ENCODE data around the gene CTPS1.

The CTPS1 gene

DNA sequence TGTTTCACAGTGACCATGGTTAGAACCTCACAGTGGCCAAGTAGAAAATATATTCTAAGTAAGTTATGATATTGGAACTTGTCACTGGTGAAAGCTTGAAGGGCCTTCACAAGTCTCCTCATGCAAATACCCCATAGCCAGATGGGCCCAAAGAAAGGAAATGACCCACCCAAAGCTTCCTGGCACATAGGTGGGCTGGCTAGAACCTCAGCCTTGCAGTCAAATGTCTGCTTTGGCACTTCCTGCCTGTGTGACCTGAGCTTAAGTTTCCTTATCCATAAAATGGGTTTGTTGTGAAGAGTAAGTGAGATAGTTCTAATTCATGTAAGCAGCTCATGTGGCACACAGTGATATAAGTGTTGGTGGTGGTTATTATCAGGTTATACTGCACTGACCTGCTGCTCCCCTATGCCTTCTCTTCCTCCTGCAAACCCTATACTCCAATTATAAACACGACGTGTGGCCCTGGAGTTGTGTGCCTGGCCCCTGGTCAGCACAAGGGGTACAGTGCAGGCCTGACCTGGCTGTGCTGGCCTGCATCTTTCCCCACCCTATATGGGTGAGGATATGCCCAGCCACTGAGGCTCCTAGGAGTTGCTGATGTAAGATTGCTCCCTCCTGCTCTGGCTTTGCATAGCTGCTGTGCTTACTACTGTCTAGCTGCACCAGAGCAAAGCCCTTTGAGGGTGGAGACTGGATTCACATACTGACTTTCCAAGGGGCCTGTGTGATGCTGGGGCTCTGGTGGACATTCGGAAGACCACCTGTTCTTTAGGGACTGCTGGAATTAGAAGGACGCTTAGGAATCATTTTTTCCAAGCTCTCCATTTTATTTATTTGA, 46.7 kb downstream of the CTPS1 start:
- no peak for DNase-seq

DNA sequence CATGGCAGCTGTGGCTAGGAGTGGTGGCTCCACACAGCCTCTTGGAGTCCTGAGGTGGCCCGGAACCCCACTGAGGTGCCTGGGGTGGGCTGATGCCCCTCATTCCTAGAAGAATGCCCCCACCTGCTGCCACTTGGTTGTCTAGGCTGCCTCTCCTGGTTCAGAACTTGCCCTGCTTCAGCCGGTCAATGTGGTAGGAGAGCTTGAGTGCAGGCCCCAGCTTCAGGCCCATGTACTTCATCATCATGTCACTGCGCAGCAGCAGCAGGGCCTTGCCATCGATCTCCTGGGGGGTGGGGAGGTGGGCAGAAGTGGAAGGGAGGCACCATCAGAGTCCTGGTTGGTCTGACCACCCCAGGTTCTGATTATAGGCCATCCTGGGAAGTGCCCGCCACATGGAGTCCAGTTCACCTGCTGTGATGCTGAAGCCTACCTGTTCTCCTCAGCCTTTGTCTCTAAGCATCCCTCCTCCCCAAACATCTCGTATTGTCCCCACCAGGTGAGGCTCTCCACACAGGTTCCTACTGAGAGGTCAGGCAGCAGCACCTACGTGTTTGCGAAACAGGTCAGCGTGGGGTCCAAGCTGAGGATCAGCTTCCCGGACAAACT, 48.6 kb downstream of the CTPS1 start:
- DNase-seq, result no peak

DNA sequence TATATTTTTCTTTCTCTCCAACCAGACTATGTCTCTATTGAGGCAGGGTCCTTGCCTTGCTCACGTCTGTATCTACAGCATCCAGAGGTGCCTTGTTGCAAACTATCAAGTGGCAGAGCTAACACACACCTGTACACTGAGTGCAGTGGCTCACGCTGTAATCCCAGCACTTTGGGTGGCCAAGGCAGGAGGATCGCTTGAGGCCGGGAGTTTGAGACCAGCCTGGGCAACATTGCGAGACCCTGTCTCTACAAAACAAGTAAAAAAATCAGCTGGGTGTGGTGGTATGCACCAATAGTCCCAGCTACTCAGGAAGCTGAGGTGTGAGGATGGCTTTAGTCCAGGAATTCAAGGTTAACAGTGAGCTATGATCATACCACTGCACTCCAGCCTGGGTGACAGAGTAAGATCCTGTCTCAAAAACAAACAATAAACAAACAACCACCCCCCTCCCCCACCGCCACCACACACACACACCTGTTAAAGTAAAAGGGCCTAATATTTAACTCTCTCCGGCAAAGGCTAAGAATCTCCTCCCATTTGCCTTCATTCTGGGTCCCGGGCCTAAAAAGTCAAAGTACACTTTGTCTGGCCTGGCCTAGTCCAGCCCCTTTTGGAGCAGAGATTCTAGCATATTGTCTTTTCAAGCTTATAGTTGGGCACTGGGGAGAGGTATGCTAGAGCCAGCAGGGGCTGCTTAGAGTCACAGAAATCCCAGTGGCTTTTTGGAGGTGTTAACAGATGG, 51.5 kb downstream of the CTPS1 start:
- DNase-seq, result no peak

DNA sequence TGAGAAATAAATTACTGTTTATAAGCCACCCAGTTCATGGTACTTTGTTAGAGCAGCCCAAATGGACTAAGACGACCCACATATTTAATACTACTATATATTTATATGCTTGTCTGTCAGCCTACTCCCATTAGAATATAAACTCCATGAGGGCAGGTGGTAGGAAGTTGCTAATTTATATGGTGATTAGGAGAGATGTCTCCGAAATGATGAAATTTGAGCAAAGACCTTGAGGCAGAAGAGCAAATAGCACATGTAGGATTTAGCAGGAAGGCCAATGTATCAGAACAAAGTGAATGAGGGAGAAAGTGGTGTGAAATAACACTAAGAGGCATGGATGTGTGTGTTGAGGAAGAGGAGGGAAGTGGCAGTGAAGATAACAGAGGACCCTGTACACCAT, 52.7 kb downstream of the CTPS1 start:
- no peak for DNase-seq

DNA sequence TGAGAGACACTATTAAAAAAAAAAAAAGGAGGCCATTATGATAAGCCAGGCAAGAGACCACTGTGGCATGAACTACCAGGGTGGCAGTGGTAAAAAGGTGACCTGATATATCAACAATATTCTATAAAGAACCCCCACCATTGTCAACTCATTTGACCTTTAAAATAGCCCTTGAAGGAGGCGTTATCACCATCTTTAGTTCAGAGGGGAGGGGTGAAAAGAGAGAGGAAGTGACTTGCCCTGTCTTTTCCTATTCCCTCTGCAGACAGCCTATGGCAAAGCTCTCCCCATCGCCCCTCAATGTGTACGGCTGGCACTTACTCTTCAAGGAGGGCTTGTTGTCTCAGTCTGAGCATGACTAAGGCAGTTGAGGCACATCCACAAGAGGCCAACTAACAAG, 53.8 kb downstream of the CTPS1 start:
- no peak for DNase-seq

DNA sequence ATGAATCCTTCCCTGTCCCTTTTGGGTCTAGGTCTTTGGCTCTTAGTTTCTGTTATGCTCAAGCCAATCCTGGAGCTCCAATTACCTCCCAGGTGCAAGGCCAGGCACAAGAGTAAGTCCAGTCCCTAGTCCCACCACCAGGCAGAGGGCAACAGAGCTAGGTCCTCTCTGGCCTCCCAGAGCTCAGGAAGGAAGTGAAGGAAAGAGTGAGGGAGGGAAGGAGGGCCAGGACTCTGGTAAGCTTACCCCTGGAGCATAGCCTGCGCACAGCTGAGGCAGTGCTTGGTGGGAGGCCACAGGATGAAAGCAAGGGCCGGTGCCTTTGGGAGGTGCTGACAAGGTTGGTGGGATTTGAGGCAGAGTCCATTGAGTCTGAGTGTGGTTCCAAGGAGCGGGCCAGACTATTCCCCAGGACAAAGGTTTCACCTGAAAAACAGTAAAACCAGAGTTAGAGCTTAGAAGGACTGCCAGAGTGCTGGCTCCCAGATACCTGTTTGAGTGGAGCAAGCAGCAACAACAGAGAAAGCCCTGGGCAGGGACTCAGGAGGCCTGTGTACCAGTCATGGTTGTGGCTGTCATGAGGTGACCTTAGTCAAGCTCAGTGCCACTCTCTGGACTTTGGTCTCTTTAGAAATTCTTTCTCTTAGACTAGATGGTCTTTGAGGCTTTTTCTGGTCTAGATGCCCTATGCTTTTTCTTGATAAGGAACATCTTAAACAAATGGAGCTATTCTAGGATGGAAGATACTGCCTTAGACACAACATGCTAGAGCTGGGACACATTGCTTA, 57.8 kb downstream of the CTPS1 start:
- DNase-seq, result no peak

DNA sequence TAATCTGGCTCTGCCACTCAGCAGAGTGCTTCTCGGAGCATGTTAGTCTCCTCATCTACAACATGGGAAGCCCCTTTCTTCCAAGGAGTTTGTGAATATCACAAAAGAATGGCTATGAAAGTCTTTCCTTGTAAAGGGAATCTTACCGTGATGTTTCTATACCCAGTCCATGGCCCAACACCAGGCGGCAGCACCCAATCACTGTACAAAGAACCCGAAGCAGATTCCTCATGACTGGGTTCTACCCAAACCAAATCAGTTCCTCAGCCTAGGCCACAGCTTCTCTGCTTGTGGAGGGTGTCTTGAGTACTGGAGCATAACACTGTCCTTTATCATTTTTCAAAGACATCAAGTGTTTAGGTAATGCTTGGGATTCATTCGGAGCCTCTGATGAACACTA, 58.6 kb downstream of the CTPS1 start:
- no peak for DNase-seq

DNA sequence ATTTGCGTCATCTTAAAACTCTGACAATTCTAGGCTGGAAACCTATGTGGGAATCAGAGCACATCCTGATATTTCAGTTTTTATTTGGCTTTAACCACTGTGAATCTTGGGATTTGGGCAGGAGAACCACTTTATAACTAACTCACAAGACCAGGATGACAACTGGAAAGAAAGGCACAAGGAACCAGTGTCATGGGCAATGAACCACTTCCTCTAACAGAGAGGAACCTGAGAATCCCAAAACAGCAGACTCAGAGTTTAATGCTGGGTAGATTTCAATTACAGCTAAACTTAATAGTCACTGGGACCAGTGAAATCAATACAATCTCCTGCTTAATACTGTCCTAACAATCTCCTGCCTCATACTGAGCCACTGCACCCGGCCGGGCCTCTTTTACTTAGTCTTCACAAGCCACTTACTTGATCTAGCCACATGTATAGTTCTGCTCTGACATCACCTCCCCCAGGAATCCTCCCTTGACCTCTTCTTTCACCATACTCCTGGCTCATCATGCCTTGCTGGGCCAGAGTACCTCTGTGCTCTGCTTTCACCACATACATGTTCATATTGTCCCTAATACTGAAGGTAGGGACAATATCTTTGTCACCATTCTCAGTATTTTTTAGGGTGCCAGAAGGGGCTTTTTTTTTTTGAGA, 62.2 kb downstream of the CTPS1 start:
- no peak for DNase-seq

DNA sequence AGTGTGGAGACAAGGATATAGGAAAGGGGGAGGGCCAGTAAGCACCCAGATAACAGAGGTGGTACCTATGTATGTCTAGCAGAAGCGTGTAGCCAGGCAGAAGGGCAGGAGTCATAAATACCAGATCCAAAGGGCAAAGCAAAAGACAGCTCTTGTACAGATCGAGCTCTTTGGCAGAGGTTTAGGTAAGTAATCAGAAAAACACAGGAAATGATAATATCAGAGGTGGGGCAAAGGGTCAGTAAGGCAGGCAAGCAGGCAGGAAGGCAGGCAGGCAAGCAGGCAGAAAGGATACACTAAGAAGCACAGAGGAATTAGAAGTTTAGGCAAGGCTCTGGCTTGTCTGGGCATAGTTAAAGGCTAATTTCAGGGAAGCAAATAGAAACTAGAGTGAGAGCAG, 64.7 kb downstream of the CTPS1 start:
- DNase-seq, result no peak

DNA sequence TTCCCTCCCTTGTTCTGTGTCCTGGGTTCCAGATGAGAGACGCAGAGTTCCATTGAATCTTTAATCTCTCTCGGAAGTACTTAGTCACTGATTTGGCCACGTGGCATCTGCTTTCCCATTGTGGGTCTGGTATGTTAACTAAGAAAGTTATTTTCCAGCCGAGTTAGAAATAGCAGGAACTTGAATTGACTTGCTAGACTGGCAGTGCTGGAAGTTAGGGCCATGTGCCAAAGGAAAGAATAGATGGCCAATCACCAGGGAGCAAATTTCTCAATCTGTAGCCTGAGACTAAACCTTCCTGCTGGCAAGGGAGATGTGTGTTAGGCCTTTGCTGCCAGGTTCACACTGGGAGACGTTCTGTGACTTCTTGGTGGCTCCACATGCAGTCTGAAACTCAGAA, 66.2 kb downstream of the CTPS1 start:
- DNase-seq, result no peak

DNA sequence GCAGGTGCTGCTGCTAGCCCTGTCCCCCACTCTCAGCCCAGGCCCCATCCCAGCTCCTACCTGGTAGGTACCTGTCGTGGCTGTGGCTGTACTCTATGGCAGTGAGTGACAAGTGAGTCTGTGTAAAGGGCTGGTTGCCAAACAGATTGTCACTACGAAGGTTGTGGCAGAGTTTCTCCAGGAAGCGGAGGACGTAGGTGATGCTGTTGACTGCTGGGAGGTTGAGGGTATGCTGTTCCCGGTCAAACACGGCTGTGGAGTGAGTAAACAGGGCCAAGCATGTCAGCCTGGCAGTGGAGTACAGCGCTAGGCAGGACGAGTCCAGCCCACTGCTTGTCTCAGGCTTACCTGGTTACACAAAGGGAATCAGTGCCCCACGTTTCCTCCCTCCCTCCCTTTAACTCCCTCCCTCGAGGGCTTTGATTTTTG, 66.9 kb downstream of the CTPS1 start:
- no peak for DNase-seq

DNA sequence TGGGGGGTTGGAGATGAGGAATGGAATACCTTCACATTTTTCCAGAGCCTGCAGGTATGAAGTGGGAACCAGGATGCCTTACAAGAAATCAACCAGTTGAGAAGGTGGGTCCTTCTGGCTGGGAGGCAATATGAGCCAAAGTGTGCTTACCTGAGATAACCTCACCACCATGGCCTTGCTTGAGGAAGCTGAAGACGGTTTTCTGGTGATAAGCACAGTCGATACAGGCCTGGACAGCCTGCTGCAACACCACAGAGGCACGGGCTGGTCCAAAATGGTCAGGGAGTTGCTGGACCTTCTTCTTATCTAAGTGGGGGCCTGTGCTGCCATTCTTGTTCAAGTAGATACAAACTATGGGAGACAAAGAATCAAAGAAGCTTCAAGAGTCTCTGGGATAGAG, 69.0 kb downstream of the CTPS1 start:
- no peak for DNase-seq

DNA sequence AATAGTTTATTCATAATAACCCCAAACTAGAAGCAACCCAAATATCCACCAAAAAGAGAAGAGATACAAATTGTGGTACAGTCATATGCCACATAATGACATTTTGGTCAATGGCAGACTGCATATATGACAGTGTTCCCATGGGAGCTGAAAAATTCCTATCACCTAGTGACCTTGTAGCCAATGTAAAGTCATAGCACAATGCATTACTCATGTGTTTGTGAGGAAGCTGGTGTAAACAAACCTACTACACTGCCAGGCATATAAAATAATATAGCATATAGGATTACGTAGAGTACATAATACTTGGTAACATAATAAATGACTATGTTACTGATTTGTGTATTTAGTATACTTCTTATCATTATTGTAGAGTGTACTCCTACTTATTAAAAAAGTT, 71.5 kb downstream of the CTPS1 start:
- DNase-seq, result no peak

DNA sequence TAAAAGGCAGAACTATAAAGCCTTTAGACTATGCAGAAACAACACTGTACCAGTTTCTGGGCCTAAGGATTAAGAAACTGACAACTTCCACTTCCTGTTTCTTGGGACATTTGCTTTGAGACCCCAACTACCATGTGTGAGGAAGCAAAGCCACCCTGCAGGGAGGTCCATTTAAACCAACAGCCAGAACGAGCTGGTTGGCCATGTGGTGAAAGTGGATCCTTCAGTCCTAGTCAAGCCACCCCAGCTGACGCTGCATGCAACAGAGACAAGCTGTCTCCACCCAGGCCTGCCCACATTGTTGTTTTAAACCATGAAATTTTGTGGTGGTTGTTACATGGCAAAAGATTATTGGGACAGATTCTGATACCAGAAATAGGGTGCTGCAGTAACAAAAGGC, 73.8 kb downstream of the CTPS1 start:
- DNase-seq, result no peak

DNA sequence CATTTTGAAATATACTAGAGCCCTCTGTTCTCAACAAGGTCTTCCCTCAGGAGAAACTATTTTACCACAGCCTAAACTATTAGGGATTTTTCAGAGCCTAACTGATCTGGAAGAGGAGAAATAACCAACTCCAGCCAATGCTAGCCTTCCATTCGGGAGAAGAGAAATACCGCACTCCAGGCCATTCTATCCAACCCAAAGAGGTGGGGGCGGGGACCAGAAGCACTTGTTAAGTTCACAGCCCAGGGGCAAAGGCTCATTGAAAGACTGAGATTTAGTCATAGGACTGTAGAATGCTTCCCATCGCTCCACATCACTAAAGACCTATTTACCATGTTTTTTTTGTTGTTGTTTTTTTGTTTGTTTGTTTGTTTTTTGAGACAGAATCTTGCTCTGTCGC, 77.4 kb downstream of the CTPS1 start:
- DNase-seq, result no peak
